Stomach (tissue), 9 donors: Measurements from ENCODE around the gene TCHH. TPM values are rescaled to one million over a fixed set of nuclear protein-coding genes. Genes with fewer than 3 reads are reported as not detected.

Experiments
- DNase-seq, 2 donors: peaks; one replicate each; pipeline versions ENCODE4 v3.0.0 to v3.0.0-alpha.2; 2013 to 2019
- H3K27ac ChIP-seq, 5 donors: fragments of 200-600 bp in 4 of 5; sonication (generic) in 4 of 5; one replicate each; pipeline ENCODE4 v1.5.1; 2013 to 2019; ENCODE audit warnings: mild to moderate bottlenecking in 1 of 5, moderate library complexity in 1 of 5
- H3K27me3 ChIP-seq, 3 donors: fragments of 200-600 bp; sonication (generic); one replicate each; pipeline ENCODE4 v1.5.1; 2017 to 2019; ENCODE audit warnings: mixed run types in 1 of 3
- H3K36me3 ChIP-seq, 4 donors: fragments of 200-600 bp; sonication (generic); 1 replicate in 3 of 4; 2 replicates in 1 of 4; pipeline ENCODE4 v1.5.1; 2016 to 2019
- H3K4me1 ChIP-seq, 4 donors: fragments of 200-600 bp; sonication (generic); one replicate each; pipeline ENCODE4 v1.5.1; 2016 to 2019
- H3K4me3 ChIP-seq, 4 donors: fragments of 200-600 bp; sonication (generic) in 3 of 4; one replicate each; pipeline ENCODE4 v1.5.1; 2016 to 2019; ENCODE audit warnings: mild to moderate bottlenecking in 1 of 4
- H3K9me3 ChIP-seq, 4 donors: fragments of 200-600 bp; sonication (generic); one replicate each; pipeline ENCODE4 v1.5.1; 2016 to 2019
- EP300 ChIP-seq: sonication (generic); formaldehyde crosslinking; IDR thresholded peaks from one replicate; pipeline ENCODE4 v1.6.1; 2017; ENCODE audit warnings: antibody characterized with exemption
- POLR2A ChIP-seq, 4 donors: fragments of 450-650 bp; IDR thresholded peaks; one replicate each; pipeline ENCODE4 v1.6.1; 2016; ENCODE audit warnings: antibody characterized with exemption in 4 of 4, control low read depth in 2 of 4, mild to moderate bottlenecking in 1 of 4, moderate library complexity in 1 of 4
- POLR2AphosphoS5 ChIP-seq, 3 donors: sonication (generic); formaldehyde crosslinking; IDR thresholded peaks; one replicate each; pipeline ENCODE4 v1.6.1; 2016; ENCODE audit warnings: antibody characterized with exemption in 3 of 3
- WGBS, 5 donors: extraction: QIAGEN DNeasy Blood & Tissue Kit in 3 of 5; methylation state at CpG; one replicate each; pipeline versions ENCODE4 v1.1.5 to v1.1.7; 2013 to 2018; 5-methylcytosine and 5-hydroxymethylcytosine counted together
- intact Hi-C: fragments of 100-400 bp; cut with DNase I; formaldehyde crosslinking; loops from one replicate; pipeline ENCODE4 v1.15.1; 2023; ENCODE audit warnings: low total_unique reads
- polyA plus RNA-seq, 3 donors: library from polyadenylated mRNA; stranded (reverse); fragments of 200-250 nt; gene quantifications; one replicate each; pipeline ENCODE4 v1.2.3, GENCODE V29; 2013
- total RNA-seq, 5 donors: library from RNA; depleted of rRNA; stranded (reverse); fragments of >200 nt; gene quantifications; one replicate each; pipeline versions ENCODE4 v1.1.0 to v1.2.3, GENCODE V29; 2014 to 2016
- TF ChIP-seq, protein P1 (sequence below), 7 experiments: fragments of 450-650 bp in 4 of 7; fragments of 200-600 bp in 3 of 7; sonication (generic) in 3 of 7; IDR thresholded peaks; one replicate each; pipeline ENCODE4 v1.5.1; 2016 to 2019; ENCODE audit warnings: antibody characterized with exemption in 7 of 7, control low read depth in 2 of 7, mild to moderate bottlenecking in 1 of 7
- donor health status: healthy with polysubstance abuse.
- donor health status: Bipolar disorder and iron deficiency.
- donor health status: healthy.

TCHH gene
- total and polyA plus RNA-seq, 8 donors: 0.13 TPM; not detected in 7

DNA sequence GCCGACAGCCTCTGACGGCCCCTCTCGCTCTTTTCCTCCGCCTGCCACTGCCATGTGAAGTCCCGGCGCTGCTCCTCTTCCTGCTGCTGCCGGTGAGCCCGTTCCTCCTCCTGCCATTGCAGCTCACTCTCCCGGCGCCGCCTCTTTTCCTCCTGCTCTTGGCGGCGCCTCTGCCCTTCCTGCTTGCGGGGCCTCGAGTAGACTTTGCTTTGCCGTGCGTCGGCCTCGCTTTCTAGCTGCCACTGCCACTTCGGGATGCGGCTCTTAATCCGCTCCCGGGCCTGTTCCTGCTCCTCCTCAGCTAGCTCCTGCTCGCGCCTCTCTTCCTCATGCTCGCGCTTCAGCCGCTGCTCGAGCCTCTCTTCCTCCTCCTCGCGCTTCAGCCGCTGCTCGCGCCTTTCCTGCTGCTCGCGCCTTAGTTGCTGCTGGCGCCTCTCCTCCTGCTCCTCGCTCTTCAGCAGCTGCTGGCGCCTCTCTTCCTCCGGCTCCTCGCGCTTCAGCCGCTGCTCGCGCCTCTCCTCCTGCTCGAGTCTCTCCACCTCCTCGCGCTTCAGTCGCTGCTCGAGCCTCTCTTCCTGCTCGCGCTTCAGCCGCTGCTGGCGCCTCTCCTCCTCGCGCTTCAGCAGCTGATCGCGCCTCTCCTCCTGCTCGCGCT is 4.3 kb downstream of the TCHH start:
- Histone ChIP-seq H3K36me3 (no peaks in the 10 kb centered on the region), H3K9me3 (peaks cover 12 to 24% (median 20%) of the 10 kb centered on the region in 4 donors), H3K27ac (no peak overlapping the region), H3K27me3 (peaks cover 42 to 100% (median 90%) of the 10 kb centered on the region in 3 donors), H3K4me3 (peak overlapping the region; percentile 42 to 65 (median 53)), H3K4me1 (peaks cover 33 to 57% (median 45%) of the 10 kb centered on the region in 4 donors)
- DNase-seq: peak in 1 of 2 donors; percentile 59
- intact Hi-C loops: no loop called here
- 0 to 3% (median 1%) methylated on average over 57 to 60 of the region's 60 CpGs for WGBS, 5 donors
- TF ChIP-seq, protein P1, sequence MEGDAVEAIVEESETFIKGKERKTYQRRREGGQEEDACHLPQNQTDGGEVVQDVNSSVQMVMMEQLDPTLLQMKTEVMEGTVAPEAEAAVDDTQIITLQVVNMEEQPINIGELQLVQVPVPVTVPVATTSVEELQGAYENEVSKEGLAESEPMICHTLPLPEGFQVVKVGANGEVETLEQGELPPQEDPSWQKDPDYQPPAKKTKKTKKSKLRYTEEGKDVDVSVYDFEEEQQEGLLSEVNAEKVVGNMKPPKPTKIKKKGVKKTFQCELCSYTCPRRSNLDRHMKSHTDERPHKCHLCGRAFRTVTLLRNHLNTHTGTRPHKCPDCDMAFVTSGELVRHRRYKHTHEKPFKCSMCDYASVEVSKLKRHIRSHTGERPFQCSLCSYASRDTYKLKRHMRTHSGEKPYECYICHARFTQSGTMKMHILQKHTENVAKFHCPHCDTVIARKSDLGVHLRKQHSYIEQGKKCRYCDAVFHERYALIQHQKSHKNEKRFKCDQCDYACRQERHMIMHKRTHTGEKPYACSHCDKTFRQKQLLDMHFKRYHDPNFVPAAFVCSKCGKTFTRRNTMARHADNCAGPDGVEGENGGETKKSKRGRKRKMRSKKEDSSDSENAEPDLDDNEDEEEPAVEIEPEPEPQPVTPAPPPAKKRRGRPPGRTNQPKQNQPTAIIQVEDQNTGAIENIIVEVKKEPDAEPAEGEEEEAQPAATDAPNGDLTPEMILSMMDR (IDR thresholded peaks at IDR 0.05): no peak
- TF ChIP-seq EP300 (no peak), POLR2A (IDR thresholded peaks at IDR 0.05) (no peak), POLR2AphosphoS5 (IDR thresholded peaks at IDR 0.05) (no peak)

DNA sequence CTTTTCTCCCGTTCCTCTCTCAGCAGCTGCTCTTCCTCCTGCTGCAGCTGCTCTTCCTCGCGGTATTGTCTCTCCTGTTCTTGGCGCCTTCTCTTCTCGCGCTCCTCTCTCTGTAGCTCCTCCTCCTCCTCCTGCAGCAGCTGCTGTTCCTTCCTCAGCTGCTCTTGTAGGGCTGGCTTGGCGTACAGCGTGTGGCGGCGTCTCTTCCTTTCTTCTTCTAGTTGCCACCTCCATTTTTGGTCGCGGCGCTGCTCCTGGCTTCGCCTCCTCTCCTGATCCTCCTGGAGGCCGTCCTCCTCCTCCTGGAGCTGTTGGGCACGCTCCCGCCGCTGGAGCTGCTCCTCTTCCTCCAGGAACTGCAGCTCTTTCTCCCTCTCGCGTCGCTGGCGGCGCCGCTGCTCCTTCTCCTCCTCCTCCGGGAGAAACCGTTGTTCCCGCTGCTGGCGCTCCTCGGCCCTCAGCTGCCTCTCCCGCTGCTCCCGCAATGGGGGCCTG is 4.8 kb downstream of the TCHH start:
- peak in 1 of 2 donors; percentile 28 for DNase-seq
- TF ChIP-seq, protein P1 (IDR thresholded peaks at IDR 0.05): no peak
- no peak for TF ChIP-seq EP300
- no peak for TF ChIP-seq POLR2A (IDR thresholded peaks at IDR 0.05)
- 1 to 7% (median 3%) methylated on average over 19 to 31 of the region's 31 CpGs for WGBS, 5 donors
- H3K27ac ChIP-seq: no peak overlapping the region
- H3K27me3 ChIP-seq: peaks cover 42 to 100% (median 86%) of the 10 kb centered on the region in 3 donors
- intact Hi-C loops: no loop called here
- peaks cover 12 to 24% (median 20%) of the 10 kb centered on the region in 4 donors for H3K9me3 ChIP-seq
- H3K36me3 ChIP-seq: no peaks in the 10 kb centered on the region
- peak overlapping the region; percentile 42 to 65 (median 53) for H3K4me3 ChIP-seq
- H3K4me1 ChIP-seq: peaks cover 33 to 57% (median 45%) of the 10 kb centered on the region in 4 donors

DNA sequence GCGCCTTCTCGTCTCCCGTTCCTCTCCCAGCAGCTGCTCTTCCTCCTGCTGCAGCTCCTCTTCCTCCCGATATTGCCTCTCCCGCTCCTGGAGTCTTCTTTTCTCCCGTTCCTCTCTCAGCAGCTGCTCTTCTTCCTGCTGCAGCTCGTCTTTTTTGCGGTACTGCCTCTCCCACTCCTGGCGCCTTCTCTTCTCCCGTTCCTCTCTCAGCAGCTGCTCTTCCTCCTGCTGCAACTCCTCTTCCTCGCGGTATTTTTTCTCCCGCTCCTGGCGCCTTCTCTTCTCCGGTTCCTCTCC is 5.3 kb downstream of the TCHH start:
- peak in 1 of 2 donors; percentile 1 for DNase-seq
- Histone ChIP-seq H3K27me3 (peaks cover 42 to 100% (median 83%) of the 10 kb centered on the region in 3 donors), H3K27ac (no peak overlapping the region), H3K36me3 (no peaks in the 10 kb centered on the region), H3K4me1 (peaks cover 33 to 57% (median 45%) of the 10 kb centered on the region in 4 donors), H3K4me3 (peak overlapping the region; percentile 42 to 65 (median 53)), H3K9me3 (peaks cover 12 to 24% (median 20%) of the 10 kb centered on the region in 4 donors)
- 8 to 20% (median 9%) methylated on average over 15 of the region's 15 CpGs for WGBS, 5 donors
- intact Hi-C loops: no loop called here
- TF ChIP-seq POLR2A (IDR thresholded peaks at IDR 0.05) (no peak), POLR2AphosphoS5 (IDR thresholded peaks at IDR 0.05) (no peak), EP300 (no peak)
- TF ChIP-seq, protein P1 (IDR thresholded peaks at IDR 0.05): no peak

DNA sequence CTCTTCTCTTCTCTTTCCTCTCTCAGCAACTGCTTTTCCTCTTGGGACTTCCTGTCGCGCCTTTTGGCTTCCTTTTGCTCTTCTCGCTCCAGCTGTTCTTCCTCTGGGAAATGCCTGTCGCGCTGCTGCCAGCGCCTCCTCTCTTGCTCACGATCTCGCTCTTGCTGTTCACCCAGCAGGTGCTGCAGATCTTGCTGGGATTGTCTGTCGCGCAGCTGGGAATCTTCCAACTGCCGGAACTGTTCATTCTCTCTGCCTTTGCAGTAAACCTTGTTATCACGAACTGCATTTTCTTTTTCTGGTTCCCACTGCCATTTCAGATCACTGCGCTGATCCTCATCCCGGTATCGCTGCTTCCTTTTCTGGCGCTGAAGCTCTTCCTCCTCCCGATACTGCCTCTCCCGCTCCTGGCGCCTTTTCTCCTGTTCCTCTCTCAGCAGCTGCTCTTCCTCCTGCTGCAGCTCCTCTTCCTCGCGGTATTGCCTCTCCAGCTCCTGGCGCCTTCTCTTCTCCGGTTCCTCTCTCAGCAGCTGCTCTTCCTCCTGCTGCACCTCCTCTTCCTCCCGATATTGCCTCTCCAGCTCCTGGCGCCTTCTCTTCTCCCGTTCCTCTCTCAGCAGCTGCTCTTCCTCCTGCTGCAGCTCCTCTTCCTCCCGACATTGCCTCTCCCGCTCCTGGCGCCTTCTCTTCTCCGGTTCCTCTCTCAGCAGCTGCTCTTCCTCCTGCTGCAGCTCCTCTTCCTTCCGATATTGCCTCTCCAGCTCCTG is 5.8 kb downstream of the TCHH start:
- Histone ChIP-seq H3K4me3 (peak overlapping the region in 3 of 4 donors; percentile 42 to 65 (median 64)), H3K4me1 (peaks cover 33 to 57% (median 45%) of the 10 kb centered on the region in 4 donors), H3K27me3 (peaks cover 42 to 100% (median 78%) of the 10 kb centered on the region in 3 donors), H3K27ac (no peak overlapping the region), H3K36me3 (no peaks in the 10 kb centered on the region), H3K9me3 (peaks cover 12 to 24% (median 20%) of the 10 kb centered on the region in 4 donors)
- 10 to 21% (median 13%) methylated on average over 31 of the region's 31 CpGs for WGBS, 5 donors
- intact Hi-C loops: no loop called here
- DNase-seq: peak in 1 of 2 donors; percentile 9
- TF ChIP-seq EP300: no peak
- TF ChIP-seq POLR2A (IDR thresholded peaks at IDR 0.05): no peak
- TF ChIP-seq POLR2AphosphoS5 (IDR thresholded peaks at IDR 0.05): no peak
- TF ChIP-seq, protein P1 (IDR thresholded peaks at IDR 0.05): no peak
